Posterior vena cava (tissue), 2 donors: ENCODE measurements around the gene ARHGAP8. TPM values are rescaled to one million over a fixed set of nuclear protein-coding genes. Genes with fewer than 3 reads are reported as not detected.
"Not testable (repeated sequence)": the region's sequence is repeated elsewhere in the genome, so short reads cannot be mapped to it uniquely, and the experiment has no call there.

ENCODE experiments used
- DNase-seq: peaks from one replicate; pipeline ENCODE4 v3.0.0-alpha.2; 2020; ENCODE audit warnings: low spot score
- intact Hi-C, 2 donors: fragments of 100-400 bp; cut with DNase I; formaldehyde crosslinking; loops; one replicate each; pipeline versions ENCODE4 v1.14.1 to v1.14.2; 2022 to 2023
- total RNA-seq, 2 donors: library from RNA; stranded (reverse); fragmentation: NEBNext Ultra II Directional; extraction: Animal tissue kit (Norgen Biotek cat#: 25700); gene quantifications; one replicate each; pipeline ENCODE4 v1.2.1, GENCODE V29; 2021
- donor health status: DM: yes; HTN: yes; CAD: no.
- donor health status: DM: yes; HTN: yes; CAD: no.

Gene ARHGAP8
- total RNA-seq, 2 donors from 2014 or later = 1.4 TPM

GRCh38 chr22:44736581-44737405 is 15.6 kb upstream of the ARHGAP8 start:
- peak; percentile 72 for DNase-seq
- intact Hi-C loops = loop anchor here in 1 of 2 donors (5.0 kb wide), 1 partner anchor 39 kb away; no protein-coding TSS in a partner anchor

GRCh38 chr22:44737406-44738346 is 14.7 kb upstream of the ARHGAP8 start:
- intact Hi-C loops = loop anchor here in 1 of 2 donors (5.0 kb wide), 1 partner anchor 40 kb away; no protein-coding TSS in a partner anchor
- DNase-seq = peak; percentile 71

DNA sequence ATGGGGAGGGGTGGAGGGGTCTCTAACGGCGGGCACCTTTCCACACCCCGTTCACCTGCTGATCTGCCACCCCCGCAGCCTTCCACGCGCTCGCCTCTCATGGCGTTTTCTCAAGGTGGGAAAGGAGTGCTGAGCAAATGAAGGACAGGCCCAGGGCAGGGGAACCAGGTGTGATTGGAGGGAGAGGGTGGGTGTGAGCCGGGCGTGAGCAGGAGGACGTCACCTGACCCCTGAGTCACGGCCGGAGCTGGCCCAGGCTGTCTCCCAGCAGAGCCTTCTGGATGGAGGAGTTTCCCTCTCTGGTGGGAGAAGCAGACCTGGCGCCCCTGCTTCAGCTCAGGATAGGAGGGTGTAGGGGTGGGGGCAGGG is 14.0 kb upstream of the ARHGAP8 start:
- intact Hi-C loops = loop anchor here in 1 of 2 donors (5.0 kb wide), 1 partner anchor 41 kb away; no protein-coding TSS in a partner anchor
- DNase-seq = no peak

GRCh38 chr22:44739024-44739423 is 13.4 kb upstream of the ARHGAP8 start:
- intact Hi-C loops = loop anchor here in 1 of 2 donors (5.0 kb wide), 1 partner anchor 42 kb away; no protein-coding TSS in a partner anchor
- no peak for DNase-seq

DNA sequence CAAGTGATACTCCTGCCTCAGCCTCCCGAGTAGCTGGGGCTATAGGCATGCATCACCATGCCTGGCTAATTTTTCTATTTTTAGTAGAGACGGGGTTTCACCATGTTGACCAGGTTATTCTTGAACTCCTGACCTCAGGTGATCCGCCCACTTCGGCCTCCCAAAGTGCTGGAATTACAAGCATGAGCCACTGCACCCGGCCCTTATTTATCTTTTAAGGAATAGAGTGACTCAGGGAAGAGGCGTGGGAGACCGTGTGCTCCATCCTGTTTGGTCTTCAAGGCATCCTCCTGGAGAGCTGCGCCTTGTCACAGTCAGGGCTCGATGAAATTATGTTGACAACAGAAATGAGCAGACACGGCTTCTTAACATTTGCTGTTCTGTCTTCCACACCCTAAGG is 12.7 kb upstream of the ARHGAP8 start:
- DNase-seq = not testable (repeated sequence)
- intact Hi-C loops = loop anchor here in 1 of 2 donors (5.0 kb wide), 1 partner anchor 42 kb away; no protein-coding TSS in a partner anchor

DNA sequence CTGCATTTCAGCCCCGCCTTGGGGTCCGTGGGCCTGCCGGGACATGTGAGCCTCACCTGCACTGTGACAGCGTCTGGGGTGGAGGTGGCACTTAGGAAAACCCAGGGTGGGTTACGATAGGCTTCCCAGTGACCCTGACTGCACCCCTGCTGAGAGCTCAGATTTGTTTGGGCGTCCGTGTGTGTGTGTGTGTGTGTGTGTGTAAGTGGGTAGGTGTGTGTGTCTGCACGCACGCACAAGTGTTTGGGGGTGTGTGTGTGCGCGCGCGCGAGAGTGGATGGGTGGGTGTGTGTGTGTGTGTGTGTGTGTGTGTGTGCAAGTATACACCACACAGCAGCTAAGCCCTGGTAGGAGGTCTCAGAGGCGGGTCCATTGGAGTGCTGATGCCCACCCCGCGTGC is 12.1 kb upstream of the ARHGAP8 start:
- no peak for DNase-seq
- intact Hi-C loops = no loop called here

DNA sequence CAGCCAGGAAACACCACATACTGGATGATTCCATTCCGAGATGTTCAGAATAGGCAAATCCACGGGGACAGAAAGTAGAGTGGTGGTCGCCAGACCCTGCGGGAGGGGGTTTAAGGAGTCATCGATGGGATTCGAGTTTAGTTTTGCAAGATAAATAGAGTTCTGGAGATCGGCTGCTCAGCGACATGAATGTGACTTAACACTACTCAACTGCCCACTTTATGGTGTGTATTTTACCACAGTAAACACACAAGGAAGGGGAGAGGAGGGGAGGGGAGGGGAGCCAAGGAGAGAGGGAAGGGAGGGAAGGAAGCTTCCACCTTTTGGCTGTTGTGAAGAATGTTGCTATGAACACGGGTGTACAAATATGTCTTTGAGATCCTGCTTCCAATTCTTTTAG is 10.4 kb upstream of the ARHGAP8 start:
- intact Hi-C loops = no loop called here

GRCh38 chr22:44743247-44743646 is 9.1 kb upstream of the ARHGAP8 start:
- DNase-seq = no peak
- intact Hi-C loops = no loop called here

More for the DNA sequence above, 10.4 kb upstream of the ARHGAP8 start:
- no peak for DNase-seq

- no peak for DNase-seq
- intact Hi-C loops = no loop called here
Measured at GRCh38 chr22:44743804-44744211, 8.6 kb upstream of the ARHGAP8 start.

DNA sequence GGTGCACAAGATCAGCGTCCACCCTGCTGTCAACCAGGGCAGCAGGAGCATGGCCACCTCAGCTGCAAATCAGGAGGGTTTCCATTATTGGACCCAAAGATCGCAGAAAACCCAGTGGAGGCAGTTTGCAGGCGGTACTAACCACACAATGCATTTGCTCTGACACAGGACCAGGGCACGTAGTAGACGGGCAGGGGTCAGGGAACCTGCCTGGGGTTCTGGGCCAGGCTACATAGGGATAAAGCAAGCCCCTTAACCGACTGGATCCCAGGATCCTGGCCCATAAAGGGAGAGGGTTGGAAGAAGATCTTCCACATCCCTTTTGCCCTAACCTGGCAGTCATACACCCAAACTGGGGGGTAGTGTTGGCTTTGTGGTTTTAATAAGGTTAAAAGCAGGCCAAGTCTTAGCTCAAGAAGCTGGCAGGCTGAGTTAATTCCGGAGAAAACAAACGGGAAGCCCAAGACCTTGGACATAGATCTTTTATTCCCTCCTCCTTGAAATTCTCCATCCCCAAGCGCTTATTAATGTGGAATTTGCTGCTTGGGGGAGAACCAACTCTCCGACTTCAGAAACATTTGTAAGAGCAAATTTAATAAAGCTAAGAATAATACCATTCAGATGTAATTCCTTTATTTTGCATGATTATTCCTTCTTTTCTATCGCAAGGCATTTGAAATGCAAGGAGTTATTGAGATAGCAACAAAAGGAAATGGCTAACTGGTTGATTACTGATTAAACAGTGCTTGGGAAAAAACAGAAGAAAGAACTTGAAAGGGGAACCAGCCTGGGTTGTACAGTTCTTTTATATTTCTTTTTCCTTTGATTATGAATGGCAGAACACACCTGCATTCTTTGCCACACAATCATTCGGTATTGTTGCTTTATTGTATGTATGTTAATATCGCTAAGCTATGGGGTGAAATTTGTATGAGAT is 6.3 kb upstream of the ARHGAP8 start:
- DNase-seq = no peak
- intact Hi-C loops = no loop called here

DNA sequence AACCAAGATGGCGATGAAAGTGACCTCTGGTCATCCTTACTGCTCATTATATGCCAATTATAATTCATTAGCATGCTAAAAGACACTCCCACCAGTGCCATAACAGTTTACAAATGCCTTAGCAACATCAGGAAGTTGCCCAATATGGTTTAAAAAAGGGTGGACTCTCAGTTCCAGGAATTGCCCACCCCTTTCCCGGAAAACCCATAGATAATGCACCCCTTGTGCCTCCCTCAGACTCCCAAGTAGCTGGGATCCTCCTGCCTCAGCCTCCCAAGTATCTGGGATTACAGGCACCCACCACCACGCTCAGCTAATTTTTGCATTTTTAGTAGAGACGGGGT is 4.6 kb upstream of the ARHGAP8 start:
- intact Hi-C loops, DNase-seq: not testable (repeated sequence)

DNA sequence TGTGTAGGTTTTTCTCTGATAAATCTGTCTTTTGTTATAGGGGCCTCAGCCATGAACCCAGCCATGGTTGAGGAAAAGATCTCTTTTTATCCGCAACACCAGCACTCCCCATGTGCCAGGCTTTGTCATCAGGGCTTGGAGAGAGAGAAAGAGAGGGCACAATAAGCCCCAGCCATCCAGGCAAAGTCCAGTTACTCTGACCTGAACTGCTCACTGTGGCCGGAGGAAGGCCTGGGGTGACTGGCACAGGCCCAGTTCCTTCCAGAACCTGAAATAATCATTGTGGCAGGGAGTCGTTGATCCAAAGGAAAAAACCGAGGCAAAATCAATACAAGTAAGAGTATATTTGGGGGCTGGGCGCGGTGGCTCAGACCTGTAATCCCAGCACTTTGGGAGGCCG is 3.9 kb upstream of the ARHGAP8 start:
- peak; percentile 26 for DNase-seq
- intact Hi-C loops = no loop called here

GRCh38 chr22:44750481-44750880 is 1.9 kb upstream of the ARHGAP8 start:
- no peak for DNase-seq
- intact Hi-C loops = no loop called here

DNA sequence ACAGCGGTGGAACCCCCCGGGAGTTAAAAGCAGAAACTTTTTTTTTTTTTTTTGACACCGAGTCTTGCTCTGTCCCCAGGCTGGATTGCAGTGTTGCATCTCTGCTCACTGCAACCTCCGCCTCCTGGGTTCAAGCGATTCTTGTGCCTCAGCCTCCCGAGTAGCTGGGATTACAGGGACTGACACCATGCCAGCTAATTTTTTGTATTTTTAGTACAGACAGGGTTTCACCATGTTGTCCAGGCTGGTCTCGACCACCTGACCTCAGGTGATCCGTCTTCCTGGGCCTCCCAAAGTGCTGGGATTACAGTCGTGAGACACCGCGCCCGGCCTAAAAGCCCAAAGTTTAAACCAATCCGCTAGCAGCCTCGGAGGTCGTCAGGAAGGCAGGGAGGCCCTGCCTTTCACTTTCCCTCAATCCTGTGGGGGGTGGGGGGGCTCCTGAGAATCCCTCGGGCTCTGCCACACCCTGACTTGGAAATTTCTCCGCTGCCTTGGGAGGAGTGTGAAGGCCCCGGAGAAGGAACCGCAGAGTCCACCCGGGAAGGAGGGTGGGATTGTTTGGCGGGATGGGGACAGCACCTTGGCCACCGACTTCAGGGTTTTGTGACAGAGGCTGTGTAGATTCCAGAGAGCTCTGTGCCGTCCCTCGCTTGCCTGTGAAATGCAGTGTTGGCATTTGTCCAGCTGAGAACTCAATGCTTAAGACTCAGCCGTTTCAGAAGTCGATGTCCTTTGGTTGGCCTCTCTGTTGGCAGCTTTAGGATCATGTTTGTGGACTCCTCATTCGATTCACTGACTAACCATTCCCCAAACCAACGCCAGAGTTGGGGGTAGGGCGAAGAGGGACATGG is 1.0 kb downstream of the ARHGAP8 start:
- intact Hi-C loops = no loop called here
- no peak for DNase-seq

GRCh38 chr22:44754998-44755397 is 2.6 kb downstream of the ARHGAP8 start:
- DNase-seq = peak; percentile 66
- intact Hi-C loops = no loop called here

DNA sequence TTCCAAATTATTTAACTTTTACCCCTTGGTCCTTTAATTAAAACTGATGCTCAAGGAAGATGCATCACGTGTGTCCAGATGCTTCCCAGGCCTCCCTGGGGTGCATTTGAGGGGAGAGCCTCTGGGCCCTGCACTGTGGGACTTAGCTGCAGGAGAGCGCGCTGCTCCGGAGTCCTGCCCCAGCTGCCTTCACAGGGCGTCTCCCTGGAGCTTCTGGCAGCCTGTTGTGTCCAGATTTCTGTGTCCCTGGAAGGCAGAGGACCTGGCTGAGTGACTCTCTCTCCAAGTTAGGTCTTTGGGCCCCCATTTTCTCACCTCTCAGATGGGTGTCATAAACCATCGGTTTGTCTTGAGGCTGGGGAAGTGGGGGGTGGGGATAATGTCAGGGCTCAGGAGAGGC is 3.0 kb downstream of the ARHGAP8 start:
- peak; percentile 49 for DNase-seq
- intact Hi-C loops = no loop called here

GRCh38 chr22:44755956-44756361 is 3.6 kb downstream of the ARHGAP8 start:
- no peak for DNase-seq
- intact Hi-C loops = no loop called here

DNA sequence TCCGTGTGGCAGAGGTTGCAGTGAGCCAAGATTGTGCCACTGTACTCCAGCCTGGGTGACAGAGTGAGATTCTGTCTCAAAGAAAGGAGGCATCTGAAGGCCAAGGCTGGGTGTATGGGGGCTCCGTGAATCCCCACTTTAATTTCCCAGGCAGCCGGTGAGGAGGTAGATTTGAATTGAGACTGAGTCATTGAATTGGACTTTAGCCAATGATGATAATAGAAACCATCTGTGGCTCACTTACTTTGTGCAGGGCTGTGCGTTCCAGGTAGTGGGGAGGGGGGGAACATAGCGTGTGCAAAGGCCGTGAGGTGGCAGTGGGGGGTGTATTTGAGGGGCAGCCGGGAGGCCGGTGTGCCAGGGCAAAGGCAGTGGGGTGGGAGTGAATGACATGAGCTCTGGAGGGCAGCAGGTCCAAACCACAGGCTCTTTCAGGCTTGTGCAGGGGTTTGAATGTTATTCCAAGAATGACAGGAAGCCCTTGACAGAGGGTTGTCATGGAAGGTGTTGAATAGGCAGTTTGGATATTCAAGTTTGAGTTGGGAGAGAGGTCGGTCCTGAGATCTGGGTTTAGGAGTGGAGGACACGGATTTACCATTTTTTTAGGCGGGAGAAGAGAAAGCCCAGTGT is 6.1 kb downstream of the ARHGAP8 start:
- intact Hi-C loops = no loop called here
- no peak for DNase-seq
